NCI-H446 treated with DMSO at 0.1 percent for 48 hours (cell line): ENCODE results near the gene SLC7A9.
"Not testable (repeated sequence)": the region's sequence is repeated elsewhere in the genome, so short reads cannot be mapped to it uniquely, and the experiment has no call there.

ENCODE experiments used
- DNase-seq: peaks from one replicate; lab custom pipeline; 2025; lab: John Stamatoyannopoulos, UW

Gene SLC7A9

DNA sequence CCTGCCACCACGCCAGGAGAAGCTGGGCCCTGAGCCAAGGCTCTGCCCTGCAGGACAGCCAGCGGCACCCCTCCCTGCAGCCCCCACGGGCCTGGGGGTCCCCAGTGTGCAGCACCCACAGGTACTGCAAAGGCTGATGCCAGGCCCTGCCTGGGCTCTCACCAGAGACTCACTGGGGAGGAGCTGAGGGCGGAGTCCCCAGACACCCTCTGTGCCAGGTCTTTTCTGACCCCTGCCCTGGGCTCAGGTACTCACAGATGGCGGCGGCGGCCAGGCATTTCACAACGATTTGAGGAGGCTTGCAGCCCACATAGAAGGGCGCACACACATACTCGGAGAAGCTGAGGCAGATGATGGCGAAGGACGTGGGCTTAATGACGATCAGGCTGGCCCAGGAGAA, 5.7 kb downstream of the SLC7A9 start:
- no peak for DNase-seq

DNA sequence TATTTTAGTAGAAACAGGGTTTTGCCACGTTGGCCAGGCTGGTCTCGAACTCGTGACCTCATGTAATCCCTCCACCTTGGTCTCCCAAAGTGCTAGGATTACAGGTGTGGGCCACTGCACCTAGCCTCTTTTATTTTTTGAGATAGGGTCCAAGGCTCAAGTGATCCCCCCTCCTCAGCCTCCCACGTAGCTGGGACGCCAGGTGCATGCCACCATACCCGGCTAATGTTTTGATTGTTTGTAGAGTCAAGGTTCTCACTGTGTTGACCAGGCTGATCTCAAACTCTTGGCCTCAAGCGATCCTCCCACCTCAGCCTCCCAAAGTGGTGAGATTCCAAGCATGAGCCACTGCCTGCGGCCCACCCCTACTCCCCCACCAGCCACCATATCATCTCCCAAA, 6.3 kb downstream of the SLC7A9 start:
- no peak for DNase-seq

DNA sequence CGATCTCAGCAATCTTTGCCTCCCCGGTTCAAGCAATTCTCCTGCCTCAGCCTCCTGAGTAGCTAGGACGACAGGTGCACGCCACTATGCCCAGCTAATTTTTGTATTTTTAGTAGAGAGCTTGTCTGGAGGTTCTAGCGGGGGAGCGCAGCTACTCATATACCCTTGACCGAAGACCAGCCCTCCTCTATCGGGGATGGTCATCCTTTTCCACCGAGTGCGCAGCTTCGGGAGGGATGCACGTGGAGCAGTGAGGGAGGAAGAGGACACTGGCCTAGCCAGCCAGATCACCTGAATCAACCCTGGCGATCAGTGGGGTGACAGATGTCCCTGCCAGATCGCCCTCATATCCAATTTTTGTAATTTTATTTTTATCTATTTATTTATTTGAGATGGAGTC, 6.8 kb downstream of the SLC7A9 start:
- no peak for DNase-seq

DNA sequence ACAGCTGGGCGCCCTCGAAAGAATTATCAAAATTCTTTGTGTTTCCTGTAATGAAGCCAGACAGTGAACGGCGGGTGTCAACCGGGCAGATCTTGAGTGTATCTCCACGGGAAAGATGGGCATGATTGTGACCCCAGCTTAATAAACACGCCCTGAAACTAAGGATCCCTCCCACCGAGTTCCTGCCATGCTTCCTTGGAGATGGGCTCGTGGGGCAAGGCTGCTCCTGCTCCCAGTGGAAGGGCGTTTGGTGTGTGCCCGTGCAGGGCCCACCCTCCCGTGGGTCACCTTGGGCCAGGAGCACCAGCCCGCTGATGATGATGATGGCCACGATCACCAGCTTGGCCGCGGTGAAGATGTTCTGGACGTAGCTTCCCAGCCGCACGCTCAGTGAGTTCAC, 7.4 kb downstream of the SLC7A9 start:
- DNase-seq: no peak

DNA sequence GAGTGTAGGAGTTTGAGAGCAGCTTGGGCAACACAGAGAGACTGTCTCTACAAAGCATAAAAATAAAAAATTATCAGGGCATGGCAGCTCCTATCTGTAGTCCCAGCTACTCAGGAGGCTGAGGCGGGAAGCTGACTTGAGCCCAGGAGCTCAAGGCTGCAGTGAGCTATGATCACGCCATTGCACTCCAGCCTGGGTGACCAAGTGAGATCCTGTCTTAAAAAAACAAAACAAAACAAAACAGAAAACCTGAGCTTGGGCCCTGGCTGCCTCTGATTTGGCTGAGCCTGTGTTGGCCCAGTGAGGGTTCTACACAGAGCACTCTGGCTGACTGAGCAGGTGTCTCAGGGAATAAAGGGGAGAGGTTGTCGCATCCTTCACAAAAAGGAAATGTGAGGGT, 8.0 kb downstream of the SLC7A9 start:
- no peak for DNase-seq

DNA sequence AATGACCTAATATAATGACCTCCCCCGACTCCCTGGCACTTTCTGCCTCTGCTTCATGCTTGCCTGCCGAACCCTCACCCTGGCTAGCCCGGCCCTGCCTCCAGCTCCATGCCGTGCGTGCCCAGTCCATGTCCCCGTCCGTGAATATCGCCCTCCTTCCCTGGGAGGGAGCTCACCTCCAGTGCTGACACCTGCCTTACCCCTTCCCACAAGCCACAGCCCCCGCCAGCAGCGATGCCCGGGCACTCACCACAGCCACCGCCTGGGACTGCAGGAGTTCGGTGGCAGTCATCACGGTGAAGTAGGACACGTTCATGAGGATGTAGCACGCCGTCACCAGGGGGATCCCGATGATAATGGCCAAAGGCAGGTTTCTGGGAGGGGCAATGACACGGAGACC, 10.0 kb downstream of the SLC7A9 start:
- DNase-seq: no peak

DNA sequence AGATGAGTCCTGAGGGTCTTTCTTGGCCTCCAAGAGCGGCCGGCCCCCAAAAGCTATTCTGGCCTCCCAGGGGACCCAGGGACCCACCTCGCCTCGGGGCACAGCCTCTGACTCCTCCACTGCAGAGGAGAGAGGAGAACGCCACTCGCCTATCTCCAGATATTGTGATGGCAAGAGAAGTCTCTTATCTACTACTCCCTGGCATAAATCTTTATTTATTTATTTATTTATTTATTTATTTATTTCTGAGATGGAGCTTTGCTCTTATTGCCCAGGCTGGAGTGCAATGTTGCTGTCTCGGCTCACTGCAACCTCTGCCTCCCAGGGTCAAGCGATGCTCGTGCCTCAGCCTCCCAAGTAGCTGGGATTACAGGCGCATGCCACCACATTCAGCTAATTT, 11.0 kb downstream of the SLC7A9 start:
- DNase-seq: no peak

DNA sequence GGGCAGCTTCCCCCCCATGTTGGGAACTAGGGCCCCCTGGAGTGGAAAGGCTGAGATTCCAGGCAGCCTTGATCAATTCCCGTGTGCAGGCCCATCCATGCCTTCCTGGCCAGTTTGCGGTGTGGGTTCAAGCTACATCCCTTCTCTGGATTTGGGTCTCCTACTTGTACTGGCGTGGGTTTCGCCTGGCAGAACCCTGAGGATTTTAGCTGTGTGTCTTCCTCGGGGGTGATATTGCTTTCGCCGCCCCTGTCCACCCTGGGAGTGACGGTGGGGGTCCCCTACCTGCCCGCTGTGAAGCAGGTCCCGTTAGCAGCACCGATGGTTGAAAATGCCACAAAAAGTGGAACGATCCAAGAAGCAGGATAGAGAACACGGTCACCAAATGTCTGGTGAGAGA, 11.4 kb downstream of the SLC7A9 start:
- DNase-seq: no peak

DNA sequence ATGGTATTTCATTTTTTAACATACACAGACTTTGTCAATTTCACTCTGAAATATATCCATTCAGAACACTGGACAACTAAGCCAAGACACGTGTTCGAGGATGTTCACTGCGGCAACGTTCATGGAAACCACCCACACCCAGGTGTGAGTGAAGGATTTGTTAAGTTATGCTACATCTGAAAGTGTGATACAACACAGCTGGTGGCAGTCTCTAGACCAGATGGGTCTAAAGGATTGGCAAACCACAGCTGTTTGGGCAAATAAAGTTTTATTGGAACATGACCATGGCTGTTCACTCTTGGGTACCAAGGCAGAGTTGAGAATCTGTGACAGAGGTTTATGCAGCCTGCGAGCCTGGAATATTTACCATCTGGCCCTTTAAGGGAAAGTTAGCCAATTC, 12.0 kb downstream of the SLC7A9 start:
- no peak for DNase-seq

DNA sequence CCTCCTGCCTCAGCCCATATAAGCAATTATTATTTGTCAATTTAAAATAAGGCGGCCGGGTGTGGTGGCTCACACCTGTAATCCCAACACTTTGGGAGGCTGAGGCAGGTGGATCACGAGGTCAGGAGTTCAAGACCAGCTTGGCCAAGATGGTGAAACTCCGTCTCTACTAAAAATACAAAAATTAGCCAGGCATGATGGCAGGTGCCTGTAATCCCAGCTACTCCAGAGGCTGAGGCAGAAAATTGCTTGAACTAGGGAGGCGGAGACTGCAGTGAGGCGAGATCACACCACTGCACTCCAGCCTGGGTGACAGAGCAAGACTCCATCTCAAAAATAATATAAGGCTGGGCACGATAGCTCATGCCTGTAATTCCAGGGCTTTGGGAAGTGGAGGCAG, 12.7 kb downstream of the SLC7A9 start:
- DNase-seq: not testable (repeated sequence)

DNA sequence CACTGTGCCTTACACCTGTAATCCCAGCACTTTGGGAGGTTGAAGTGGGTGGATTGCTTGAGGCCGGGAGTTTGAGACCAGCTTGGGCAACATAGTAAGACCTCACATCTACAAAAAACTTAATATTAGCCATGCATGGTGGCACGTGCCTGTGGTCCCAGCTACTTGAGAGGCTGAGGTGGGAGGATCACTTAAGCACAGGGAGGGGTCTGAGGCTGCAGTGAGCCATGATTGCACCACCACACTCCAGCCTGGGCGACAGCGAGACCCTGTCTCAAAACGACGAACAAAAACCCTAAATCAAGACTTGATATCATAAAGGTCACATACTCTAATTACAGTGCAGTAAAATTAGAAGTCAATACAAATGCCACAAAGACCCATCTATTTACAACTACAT, 17.4 kb downstream of the SLC7A9 start:
- no peak for DNase-seq

DNA sequence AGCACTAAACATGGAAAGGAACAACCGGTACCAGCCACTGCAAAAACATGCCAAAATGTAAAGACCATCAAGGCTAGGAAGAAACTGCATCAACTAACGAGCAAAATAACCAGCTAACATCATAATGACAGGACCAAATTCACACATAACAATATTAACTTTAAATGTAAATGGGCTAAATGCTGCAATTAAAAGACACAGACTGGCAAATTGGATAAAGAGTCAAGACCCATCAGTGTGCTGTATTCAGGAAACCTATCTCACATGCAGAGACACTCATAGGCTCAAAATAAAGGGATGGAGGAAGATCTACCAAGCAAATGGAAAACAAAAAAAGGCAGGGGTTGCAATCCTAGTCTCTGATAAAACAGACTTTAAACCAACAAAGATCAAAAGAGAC, 21.5 kb downstream of the SLC7A9 start:
- DNase-seq: not testable (repeated sequence)

DNA sequence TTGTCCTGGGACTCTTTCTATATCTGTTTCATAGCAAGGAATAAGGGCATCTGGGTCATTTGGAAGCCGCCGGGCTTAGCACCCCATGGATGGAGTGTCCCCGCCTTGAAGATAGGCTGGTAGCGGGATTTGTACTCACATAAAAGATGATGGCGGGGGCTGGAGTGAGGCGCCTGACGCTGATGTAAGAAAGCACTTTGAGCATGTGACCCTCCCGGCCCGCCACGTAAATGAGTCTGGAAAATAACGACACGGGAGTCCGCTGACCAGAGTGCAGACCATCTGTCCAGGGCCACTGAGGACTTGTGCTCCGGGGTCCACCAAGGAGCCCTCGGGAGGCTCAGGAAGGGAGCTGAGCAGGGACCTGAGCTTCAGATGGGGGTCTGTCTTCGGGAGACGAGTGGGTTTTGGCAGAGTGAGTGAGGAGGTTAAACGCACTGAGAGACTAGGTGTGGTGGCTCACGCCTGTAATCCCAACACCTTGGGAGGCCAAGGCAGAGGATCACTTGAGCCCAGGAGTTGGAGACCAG, 25.8 kb downstream of the SLC7A9 start:
- DNase-seq: no peak

DNA sequence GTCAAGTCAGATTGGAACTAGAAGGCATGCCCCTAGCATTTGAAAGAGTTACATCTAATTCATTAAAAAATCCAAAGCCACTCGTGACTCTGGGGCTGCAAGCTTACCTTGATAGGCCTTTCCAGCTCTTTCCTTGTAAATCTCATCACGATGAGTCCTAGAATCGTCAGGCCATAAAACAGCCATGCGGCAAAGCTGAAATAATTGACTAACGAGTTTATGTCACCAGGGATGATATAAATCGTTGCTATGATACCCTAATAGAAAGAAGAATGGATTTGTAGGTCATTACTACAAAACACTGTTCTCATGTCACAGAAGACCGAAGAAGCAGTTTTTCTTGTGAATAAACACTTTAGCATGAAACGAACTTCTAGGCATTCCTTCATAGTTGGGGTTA, 27.5 kb downstream of the SLC7A9 start:
- DNase-seq: no peak

DNA sequence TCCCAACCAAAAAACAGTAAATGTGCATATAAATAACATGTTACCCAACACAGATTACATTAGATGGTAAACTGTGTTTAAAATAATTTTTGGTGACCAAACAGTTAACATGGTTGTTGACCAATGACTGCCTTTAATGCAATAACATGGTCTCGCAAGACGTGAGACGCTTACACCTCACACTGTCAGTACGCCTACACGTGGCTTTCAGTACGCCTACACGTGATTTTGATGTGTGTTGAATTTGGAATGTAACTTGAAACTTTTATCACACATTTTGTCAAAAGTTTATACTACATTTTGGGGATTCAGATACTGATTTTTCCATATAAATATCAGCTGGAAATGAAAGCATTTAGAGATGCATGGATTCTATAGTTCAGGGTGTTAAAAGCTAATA, 32.0 kb downstream of the SLC7A9 start:
- no peak for DNase-seq

DNA sequence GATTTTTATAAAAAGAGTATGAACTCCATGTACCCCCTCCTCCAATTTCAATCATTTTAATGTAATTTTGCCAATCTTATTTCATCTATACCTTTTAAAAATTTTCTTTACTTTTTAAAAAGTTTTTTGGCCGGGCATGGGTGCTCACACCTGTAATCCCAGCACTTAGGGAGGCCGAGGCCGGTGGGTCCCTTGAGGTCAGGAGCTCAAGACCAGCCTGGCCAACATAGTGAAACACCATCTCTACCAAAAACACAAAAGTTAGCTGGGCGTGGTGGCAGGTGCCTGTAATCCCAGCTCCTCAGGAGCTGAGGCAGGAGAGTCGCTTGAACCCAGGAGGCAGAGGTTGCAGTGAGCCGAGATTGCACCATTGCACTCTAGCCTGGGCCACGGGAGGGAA, 36.2 kb downstream of the SLC7A9 start:
- DNase-seq: not testable (repeated sequence)

DNA sequence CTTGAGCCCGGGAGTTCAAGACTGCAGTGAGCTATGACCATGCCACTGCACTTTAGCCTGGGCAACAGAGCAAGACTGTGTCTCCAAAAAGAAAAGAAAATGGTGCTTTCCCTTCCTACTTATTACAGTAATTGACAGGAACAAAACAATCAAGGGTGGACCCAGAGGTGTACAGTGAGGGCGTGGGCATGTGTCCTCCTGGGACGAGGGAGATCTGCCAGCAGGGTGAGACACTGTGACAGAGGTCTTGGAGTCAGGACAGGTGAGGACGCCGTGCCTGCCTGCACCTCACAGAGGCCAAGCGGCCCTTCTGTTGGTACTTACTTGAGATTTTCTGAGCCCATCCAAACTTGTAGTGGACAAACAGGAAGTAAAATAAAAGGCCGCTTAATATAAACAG, 36.7 kb downstream of the SLC7A9 start:
- DNase-seq: not testable (repeated sequence)

DNA sequence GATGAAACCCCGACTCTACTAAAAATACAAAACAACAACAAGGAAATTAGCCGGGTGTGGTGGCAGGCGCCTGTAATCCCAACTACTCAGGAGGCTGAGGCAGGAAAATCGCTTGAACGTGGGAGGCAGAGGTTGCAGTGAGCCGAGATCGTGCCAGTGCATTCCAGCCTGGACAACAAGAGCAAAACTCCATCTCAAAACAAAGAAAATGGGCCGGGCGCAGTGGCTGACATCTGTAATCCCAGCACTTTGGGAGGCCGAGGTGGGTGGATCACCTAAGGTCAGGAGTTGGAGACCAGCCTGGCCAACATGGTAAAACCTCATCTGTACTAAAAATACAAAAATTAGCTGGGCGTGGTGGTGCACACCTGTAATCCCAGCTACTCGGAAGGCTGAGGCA, 37.5 kb downstream of the SLC7A9 start:
- DNase-seq: not testable (repeated sequence)

DNA sequence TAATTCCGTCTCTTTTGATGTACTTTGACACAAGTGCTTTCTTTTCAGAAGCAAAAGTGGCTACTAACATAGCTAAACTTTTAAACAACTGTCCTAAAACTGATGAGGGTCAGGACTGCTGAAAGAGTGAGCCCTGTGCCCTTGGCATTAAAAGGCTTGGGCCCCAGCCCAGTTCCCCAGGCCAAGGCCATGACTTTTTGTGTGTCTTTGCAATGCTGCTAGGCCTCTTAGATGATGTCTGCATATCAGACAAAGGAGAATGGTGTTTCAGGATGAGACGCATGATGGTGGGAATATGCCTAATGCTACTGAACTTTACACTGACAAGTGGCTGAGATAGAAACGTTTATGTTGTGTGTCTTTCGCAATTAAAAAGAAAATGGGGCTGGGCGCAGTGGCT, 38.0 kb downstream of the SLC7A9 start:
- no peak for DNase-seq

DNA sequence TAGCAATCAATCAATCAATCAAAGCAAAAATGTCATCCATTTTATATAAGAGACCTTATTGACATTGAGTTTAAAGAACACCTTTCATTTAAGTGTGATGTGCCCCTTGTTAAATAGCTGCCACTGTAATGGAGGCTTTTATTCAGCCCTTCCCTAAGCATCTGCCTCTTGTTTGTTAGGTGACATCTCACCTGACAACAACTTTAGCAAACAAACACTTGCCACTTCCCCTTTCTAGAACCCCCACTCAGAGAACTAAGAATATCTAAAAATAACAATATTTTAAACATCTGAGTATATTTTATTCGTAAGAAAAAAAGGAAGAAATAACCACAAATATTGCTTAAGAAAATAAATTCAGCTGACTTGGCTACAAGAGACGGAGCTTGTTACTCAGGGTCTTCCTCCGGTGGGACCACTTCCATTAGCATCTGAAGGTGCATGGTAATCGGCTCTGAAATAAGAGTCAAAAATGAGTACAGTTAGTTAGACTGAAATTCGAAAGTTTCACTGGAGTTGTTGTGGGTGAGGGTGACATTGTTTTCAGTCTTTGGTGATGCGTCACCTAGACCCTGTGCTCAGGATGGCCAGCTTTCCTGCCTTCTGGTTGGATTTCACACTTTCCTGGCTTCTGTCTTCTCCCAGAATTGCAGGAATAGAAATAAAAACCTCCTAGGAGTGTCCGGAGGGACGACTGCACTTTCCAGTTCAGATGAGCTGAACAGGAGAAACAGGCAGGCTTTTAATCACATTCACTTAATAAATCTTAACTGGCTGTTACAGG, 39.1 kb downstream of the SLC7A9 start:
- no peak for DNase-seq

DNA sequence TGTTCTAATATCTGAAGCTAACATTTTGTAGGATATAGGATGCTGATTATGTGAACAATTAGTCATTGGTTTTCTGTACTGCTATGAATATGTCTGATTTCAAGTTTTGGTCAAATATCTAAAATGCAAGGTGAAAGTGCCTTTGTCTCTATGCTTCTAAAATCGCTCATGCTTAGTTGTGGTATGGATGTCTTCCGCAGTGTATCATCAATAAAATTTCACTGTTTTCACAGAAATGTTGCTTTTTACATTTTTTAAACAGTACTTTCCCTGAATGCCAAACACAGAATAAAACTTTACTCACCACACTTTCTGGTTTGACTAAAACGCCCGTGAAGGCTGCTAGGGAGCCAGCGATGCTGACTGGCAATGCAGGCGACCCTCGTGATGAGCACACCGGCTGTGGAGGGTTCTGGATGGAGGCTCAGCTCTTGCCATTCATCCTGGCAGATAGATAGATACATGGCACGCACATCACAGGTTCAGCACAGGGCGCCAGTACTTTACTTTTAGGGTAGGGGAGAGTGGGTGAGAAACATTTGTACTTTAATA, 40.1 kb downstream of the SLC7A9 start:
- DNase-seq: no peak

DNA sequence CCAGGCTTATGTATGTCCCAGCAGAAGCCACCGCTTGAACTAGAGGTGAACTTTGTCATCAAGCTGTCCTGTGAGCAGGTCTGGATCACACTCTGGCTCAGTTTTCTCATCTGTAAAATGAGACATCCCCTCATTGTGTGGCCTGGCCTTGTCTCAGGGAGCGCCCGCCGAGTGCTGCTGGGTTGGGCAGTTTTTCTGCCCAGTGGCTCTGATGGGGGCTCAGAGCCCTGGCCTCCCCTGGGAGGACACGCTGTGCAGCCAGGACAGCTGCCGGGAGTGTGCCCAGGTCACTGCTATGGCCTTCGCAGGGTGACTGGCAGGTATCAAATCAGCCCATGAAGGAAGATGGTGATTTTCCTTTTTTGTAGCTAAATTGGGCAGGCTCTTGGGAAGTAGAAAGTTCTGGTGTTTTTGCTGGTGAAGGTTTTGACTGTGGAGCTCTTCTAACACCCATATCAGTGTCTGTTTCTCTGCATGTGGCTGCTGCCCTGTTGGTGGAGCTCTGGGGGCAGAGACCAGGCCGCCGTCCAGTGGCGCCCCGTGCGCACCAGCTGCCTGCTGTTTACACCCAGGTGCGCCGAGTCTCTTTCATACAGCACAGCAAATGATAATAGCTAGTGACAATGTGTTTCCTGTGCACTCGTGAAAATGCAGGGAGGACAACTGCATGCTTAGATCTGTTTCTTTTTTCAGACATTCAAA, 40.8 kb downstream of the SLC7A9 start:
- no peak for DNase-seq

DNA sequence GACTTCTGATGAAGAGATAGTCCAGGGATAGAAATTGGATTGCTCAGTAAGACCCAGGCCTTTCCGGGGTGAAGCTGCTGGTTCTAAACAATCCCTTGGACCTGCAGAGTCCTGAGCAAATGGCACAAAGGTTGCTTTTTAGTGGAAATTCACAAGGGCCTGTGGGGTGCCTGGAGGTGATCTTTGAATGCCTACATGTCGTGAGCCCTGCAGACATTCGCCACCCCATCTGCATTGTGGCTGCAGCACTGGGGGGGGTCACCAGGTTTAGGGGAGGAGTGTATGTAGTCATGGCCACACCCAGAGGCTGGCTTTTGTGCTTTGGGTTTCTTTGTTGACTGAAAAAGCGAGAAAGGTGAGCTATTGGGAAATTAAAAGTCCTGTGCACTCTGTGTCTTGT, 41.4 kb downstream of the SLC7A9 start:
- no peak for DNase-seq
